Measurements from ENCODE around the gene PXDC1. TPM values are rescaled to one million over a fixed set of nuclear protein-coding genes. Genes with fewer than 3 reads are reported as not detected.
A peak's percentile ranks its signal among the peaks of the same experiment; 100 is the strongest.
"Not testable (repeated sequence)": the region's sequence is repeated elsewhere in the genome, so short reads cannot be mapped to it uniquely, and the experiment has no call there.

PXDC1 gene
- total RNA-seq, 2 experiments from 2014 or later: 0.47 TPM; not detected in 1

GRCh38 chr6:3762359-3762758, 10.8 kb upstream of the PXDC1 start:
- CTCF ChIA-PET: no interaction called here
- Mint-ChIP-seq H3K36me3 (no peaks in the 10 kb centered on the region), H3K27ac (no peak overlapping the region), H3K4me3 (no peak overlapping the region), H3K9me3 (ENCODE audit: low read depth) (no peaks in the 10 kb centered on the region), H3K4me1 (no peaks in the 10 kb centered on the region), H3K27me3 (peaks cover 8% of the 10 kb centered on the region)
- ATAC-seq (no peak), DNase-seq (no peak)

GRCh38 chr6:3761989-3762270, 10.4 kb upstream of the PXDC1 start:
- DNase-seq (no peak), ATAC-seq (no peak)
- CTCF ChIA-PET: no interaction called here
- Mint-ChIP-seq H3K36me3 (no peaks in the 10 kb centered on the region), H3K27me3 (peaks cover 8% of the 10 kb centered on the region), H3K9me3 (ENCODE audit: low read depth) (no peaks in the 10 kb centered on the region), H3K27ac (no peak overlapping the region), H3K4me3 (no peak overlapping the region), H3K4me1 (no peaks in the 10 kb centered on the region)

- Mint-ChIP-seq H3K36me3 (no peaks in the 10 kb centered on the region), H3K9me3 (ENCODE audit: low read depth) (no peaks in the 10 kb centered on the region), H3K4me1 (no peaks in the 10 kb centered on the region), H3K4me3 (no peak overlapping the region), H3K27me3 (peaks cover 4% of the 10 kb centered on the region), H3K27ac (no peak overlapping the region)
- ATAC-seq: no peak
- CTCF ChIA-PET: no interaction called here
- no peak for DNase-seq
Observed at GRCh38 chr6:3759646-3760232, 8.2 kb upstream of the PXDC1 start.

- CTCF ChIA-PET: no interaction called here
- Mint-ChIP-seq H3K27me3 (peaks cover 12% of the 10 kb centered on the region), H3K27ac (no peak overlapping the region), H3K36me3 (no peaks in the 10 kb centered on the region), H3K4me1 (no peaks in the 10 kb centered on the region), H3K4me3 (no peak overlapping the region), H3K9me3 (ENCODE audit: low read depth) (no peaks in the 10 kb centered on the region)
- ATAC-seq: no peak
- DNase-seq: no peak
Observed at GRCh38 chr6:3758842-3759144, 7.3 kb upstream of the PXDC1 start.

GRCh38 chr6:3757998-3758841, 6.7 kb upstream of the PXDC1 start:
- CTCF ChIA-PET; ATAC-seq; DNase-seq; H3K4me1 Mint-ChIP-seq; H3K4me3 Mint-ChIP-seq; H3K9me3 Mint-ChIP-seq (ENCODE audit: low read depth); H3K27ac Mint-ChIP-seq; H3K36me3 Mint-ChIP-seq: not testable (repeated sequence)
- H3K27me3 Mint-ChIP-seq: peaks cover 18% of the 10 kb centered on the region

GRCh38 chr6:3757241-3757641, 5.7 kb upstream of the PXDC1 start:
- Mint-ChIP-seq H3K36me3 (no peaks in the 10 kb centered on the region), H3K27ac (no peak overlapping the region)

GRCh38 chr6:3756546-3756945, 5.0 kb upstream of the PXDC1 start:
- CTCF ChIA-PET: interaction anchor here (2.1 kb wide), 1 partner anchor 24 kb away, joined by 9 read pairs; no protein-coding TSS in a partner anchor
- peaks cover 3% of the 10 kb centered on the region for H3K4me1 Mint-ChIP-seq
- no peak overlapping the region for H3K4me3 Mint-ChIP-seq
- no peaks in the 10 kb centered on the region for H3K36me3 Mint-ChIP-seq
- no peaks in the 10 kb centered on the region for H3K9me3 Mint-ChIP-seq (ENCODE audit: low read depth)
- DNase-seq (no peak), ATAC-seq (no peak)
- H3K27me3 Mint-ChIP-seq: peaks cover 29% of the 10 kb centered on the region
- no peak overlapping the region for H3K27ac Mint-ChIP-seq

More at GRCh38 chr6:3757241-3757641, 5.7 kb upstream of the PXDC1 start:
- Mint-ChIP-seq H3K9me3 (ENCODE audit: low read depth) (no peaks in the 10 kb centered on the region), H3K4me3 (no peak overlapping the region), H3K27me3 (peaks cover 28% of the 10 kb centered on the region), H3K4me1 (peaks cover 3% of the 10 kb centered on the region)
- CTCF ChIA-PET: no interaction called here
- DNase-seq: no peak
- no peak for ATAC-seq

GRCh38 chr6:3755637-3756545, 4.4 kb upstream of the PXDC1 start:
- DNase-seq (no peak), ATAC-seq (no peak)
- no peak overlapping the region for H3K27ac Mint-ChIP-seq
- CTCF ChIA-PET: interaction anchor here (0.8 to 2.1 kb wide), 3 partner anchors 13 to 24 kb away, joined by 3 to 9 read pairs (median 7); no protein-coding TSS in a partner anchor
- no peaks in the 10 kb centered on the region for H3K36me3 Mint-ChIP-seq
- H3K4me3 Mint-ChIP-seq: no peak overlapping the region
- peaks cover 31% of the 10 kb centered on the region for H3K27me3 Mint-ChIP-seq
- H3K9me3 Mint-ChIP-seq (ENCODE audit: low read depth): no peaks in the 10 kb centered on the region
- H3K4me1 Mint-ChIP-seq: peaks cover 3% of the 10 kb centered on the region

- Mint-ChIP-seq H3K36me3 (no peaks in the 10 kb centered on the region), H3K27me3 (peaks cover 38% of the 10 kb centered on the region), H3K27ac (no peak overlapping the region), H3K4me3 (no peak overlapping the region), H3K9me3 (ENCODE audit: low read depth) (no peaks in the 10 kb centered on the region), H3K4me1 (peaks cover 3% of the 10 kb centered on the region)
- DNase-seq (no peak), ATAC-seq (no peak)
- CTCF ChIA-PET: interaction anchor here (0.7 to 2.1 kb wide), 4 partner anchors 12 to 430 kb away, joined by 3 to 9 read pairs (median 6); partner anchors contain the start of gene FAM50B
Observed at GRCh38 chr6:3754776-3755175, 3.3 kb upstream of the PXDC1 start.

- peaks cover 44% of the 10 kb centered on the region for H3K27me3 Mint-ChIP-seq
- ATAC-seq; DNase-seq; H3K36me3 Mint-ChIP-seq; H3K9me3 Mint-ChIP-seq (ENCODE audit: low read depth); H3K27ac Mint-ChIP-seq; H3K4me3 Mint-ChIP-seq; H3K4me1 Mint-ChIP-seq: not testable (repeated sequence)
- CTCF ChIA-PET: interaction anchor here (0.7 to 1.9 kb wide), 3 partner anchors 11 to 431 kb away, joined by 3 to 7 read pairs (median 4); partner anchors contain the start of gene FAM50B
Observed at GRCh38 chr6:3754032-3754725, 2.7 kb upstream of the PXDC1 start.

- Mint-ChIP-seq H3K9me3 (ENCODE audit: low read depth) (no peaks in the 10 kb centered on the region), H3K27me3 (peaks cover 52% of the 10 kb centered on the region), H3K27ac (no peak overlapping the region), H3K4me3 (peak overlapping the region; percentile 44), H3K4me1 (peaks cover 3% of the 10 kb centered on the region), H3K36me3 (no peaks in the 10 kb centered on the region)
- ATAC-seq: no peak
- CTCF ChIA-PET: interaction anchor here (1.5 kb wide), 1 partner anchor 21 kb away, joined by 3 read pairs; no protein-coding TSS in a partner anchor
- DNase-seq: no peak
Observed at GRCh38 chr6:3753228-3753835, 1.8 kb upstream of the PXDC1 start.

GRCh38 chr6:3752531-3753227, 1.2 kb upstream of the PXDC1 start:
- CTCF ChIA-PET: interaction anchor here (0.6 to 1.5 kb wide), 4 partner anchors 10 to 501 kb away, joined by 3 read pairs; partner anchors contain the start of gene FAM50B
- ATAC-seq (no peak), DNase-seq (no peak)
- Mint-ChIP-seq H3K36me3 (no peaks in the 10 kb centered on the region), H3K4me1 (peaks cover 3% of the 10 kb centered on the region), H3K4me3 (peak overlapping the region; percentile 44), H3K27me3 (peaks cover 59% of the 10 kb centered on the region), H3K27ac (no peak overlapping the region), H3K9me3 (ENCODE audit: low read depth) (no peaks in the 10 kb centered on the region)
